ENCODE results near the gene DCAF11.

DCAF11 gene

DNA sequence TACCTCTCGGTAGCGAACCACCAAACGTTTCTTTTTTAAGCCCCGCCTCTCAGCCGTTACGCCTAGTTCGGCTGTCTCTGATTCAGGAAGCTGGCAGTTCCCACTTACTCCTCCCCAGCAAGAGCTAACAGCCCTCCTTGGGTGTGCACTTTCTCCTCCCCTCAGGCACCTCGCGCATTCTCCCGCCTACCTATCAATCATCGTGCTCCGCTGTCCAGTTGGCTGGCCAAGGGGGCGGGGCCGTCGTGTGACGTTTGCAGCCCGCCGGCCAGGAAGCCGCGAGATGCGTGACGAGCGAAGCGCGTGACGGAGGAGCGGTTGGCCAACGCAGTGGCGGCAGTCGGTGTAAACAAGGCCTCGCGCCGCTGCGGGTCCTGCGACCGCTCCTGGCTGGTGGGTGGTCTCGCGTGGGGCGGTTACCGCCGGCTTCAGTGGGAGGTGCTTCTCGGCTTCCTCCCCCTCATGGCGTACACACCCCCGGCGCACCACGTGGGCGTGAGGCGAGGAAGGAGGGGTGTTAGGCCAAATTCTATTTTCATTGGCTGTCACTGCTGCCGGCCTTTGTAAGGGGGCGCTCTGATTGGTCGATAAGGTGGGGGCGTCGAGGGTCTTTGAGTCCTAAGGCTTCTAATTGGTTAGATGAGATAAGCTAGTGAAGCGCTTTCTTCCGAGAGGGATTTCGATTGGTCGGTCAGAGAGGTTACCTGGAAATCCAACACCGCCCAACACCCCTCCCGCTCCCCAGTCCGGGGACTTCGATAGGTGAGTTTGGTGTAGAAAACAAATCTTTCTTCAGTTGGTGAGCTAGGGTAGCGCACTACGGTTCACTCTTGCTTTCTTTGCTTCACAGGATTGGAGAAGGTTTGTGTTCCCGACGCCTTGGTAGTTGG, at the start of gene DCAF11, which contains the start of gene NRL:
Gene DCAF11 (plus strand): TSS at position 246 of the 890 bp plus-strand sequence. CDS start 818 bp downstream, outside the sequence.
Gene NRL (minus strand): TSS at position 418 of the 890 bp plus-strand sequence. CDS start 32,101 bp downstream, outside the sequence.
- DNase-seq (ENCODE audit: low read depth in 2 of 2), result peak; percentile 95 to 97

DNA sequence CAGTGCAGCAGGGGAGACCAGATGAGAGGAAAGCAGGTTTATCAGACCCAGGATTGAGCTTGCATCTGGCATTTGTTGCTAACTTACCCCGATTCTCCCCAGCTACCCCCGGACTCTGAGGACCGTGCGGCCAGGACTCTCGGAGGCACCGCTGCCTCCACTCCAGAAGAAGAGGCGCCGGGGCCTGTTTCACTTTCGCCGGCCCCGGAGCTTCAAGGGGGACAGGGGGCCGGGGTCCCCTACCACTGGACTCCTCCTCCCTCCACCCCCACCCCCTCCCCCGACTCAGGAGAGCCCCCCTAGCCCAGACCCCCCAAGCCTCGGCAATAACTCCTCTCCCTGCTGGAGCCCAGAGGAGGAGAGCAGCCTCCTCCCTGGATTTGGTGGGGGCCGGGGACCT, 49.7 kb upstream of the DCAF11 start:
- no peak for DNase-seq (ENCODE audit: low read depth in 2 of 2)

DNA sequence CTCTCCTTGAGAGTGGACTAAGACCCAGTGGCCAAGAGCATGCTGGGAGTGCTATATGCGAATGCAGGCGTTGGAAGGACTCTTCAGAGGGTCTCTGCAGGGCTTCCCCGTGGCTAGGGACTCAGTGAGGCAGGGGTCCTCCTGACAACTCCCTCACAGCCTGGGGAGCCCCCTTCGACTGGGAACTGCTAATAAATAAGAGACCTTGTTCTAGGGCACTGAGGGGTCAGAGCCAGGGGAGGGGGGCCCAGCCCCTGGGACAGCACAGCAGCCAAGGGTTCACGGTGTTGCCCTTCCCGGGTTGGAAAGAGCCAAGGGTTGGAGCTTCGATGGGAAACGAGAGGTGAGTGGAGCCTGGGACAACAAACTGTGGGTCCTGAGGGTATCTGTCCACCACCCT, 49.2 kb upstream of the DCAF11 start:
- DNase-seq (ENCODE audit: low read depth in 2 of 2), result no peak

DNA sequence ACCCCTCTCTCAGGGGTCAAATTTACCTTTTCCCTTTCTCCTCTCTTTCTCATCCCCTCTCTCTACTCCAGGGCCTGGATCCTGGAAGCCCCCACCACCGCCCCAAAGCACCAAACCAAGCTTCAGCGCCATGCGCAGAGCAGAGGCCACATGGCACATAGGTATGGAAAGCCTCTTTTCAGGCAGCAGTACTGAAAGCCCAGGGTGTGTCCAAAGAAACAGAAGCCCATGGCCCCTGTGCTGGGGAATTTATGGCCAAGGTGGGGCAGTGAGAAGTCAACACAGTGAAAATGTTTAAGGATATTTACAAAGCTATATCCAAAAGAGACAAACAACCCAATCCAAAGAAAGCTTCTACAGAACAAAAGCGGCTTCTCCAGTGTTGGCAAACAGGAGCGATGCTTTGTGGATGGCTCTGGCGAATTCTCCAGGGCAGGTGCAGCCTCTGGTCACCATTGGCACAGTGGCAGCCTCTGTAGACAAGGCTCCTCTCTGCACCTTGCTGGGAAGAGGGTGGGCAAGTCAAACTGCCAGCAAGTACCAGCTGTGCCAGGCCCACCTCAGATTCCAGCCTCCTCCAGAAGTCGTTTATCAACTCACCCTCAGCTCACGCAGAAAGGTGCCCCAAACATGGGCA, 48.0 kb upstream of the DCAF11 start:
- DNase-seq (ENCODE audit: low read depth in 2 of 2), result no peak

DNA sequence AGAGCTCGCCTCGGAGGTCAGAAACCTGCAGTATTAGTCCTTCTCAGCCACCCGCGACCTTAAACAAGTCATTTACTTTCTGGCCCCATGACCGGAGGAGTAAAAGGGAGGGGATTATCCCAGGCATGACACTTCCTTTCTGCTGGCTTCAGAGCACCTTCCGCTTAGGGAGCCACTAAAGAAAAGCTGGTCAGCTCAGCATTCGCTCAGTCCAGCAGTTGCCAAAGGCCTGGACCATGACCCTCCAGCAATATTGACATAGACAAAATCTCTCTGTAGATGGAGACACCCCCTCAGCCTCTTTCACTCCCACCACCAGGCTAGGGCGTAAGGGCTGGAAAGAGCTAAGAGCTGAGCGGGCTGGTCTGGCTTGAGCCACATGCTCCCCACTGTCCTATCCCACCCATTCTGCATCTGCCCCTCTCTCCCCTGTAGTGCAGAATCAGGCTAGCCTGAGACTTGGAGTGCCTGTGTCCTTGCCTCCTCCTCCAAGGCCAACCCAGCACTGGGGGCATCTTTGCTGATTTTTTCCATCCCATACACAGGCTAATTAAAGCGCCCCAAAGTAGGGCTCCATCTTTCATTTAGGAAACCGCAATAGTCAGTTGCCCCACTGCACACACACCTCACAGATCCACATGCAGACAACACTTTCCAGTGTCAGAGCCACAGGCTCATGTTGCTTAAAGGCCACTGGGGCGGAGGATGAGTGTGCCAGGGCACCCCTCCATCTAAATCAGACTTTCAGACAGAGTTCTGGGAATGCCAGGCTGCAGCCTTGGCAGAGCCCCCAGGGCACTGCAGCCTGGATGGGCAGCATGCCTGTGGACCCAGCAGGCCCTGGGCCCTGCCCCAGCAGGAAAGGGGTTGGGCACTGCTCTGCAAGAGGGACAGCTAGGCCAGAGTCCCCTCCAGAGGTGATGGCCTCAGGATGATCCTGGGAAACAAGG, 47.2 kb upstream of the DCAF11 start:
- DNase-seq (ENCODE audit: low read depth in 2 of 2), result no peak

DNA sequence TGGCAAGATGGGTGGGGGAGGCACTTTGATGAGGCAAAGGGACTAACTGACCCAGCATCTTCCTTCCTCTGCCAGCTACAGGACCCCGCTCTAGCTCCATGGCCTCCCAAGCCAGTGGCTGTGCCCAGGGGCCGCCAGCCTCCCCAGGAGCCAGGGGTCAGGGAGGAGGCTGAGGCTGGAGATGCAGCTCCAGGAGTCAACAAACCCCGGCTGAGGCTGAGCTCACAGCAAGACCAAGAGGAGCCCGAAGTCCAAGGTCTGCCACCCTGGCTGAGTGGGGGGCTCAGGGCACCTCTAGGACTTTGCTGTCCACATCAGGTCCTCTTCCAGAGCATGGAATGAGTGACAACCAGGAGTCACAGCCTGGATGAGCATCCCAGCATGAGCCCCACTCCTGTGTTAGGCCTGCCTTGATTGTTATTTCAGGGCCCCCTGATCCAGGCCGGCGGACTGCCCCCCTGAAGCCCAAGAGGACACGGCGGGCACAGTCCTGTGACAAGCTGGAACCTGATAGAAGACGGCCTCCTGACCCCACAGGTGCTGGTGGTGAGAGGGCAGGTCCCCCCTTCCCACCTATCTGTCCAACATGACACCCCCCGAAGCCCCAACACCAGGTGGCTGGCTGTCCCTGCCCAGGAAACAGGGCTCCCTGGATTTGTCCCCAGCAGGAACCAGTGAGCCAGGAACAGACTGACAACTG, 45.7 kb upstream of the DCAF11 start:
- DNase-seq (ENCODE audit: low read depth in 2 of 2), result no peak

DNA sequence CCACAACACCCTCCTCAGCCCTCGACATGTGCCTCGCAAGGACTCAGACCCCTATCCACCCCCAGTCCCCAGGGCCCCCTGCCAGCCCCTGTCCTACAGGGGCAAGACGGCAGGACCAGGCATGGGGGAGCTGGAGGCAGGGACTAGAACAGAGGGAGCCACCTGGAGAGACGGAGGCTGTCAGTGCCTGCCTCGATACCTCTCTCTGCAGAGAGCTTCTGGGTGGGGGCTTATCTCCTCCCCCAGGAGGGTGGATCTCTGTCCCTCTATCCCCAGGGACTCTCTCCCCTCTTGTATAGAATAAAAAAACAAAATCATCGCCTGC, 45.2 kb upstream of the DCAF11 start:
- no peak for DNase-seq (ENCODE audit: low read depth in 2 of 2)

DNA sequence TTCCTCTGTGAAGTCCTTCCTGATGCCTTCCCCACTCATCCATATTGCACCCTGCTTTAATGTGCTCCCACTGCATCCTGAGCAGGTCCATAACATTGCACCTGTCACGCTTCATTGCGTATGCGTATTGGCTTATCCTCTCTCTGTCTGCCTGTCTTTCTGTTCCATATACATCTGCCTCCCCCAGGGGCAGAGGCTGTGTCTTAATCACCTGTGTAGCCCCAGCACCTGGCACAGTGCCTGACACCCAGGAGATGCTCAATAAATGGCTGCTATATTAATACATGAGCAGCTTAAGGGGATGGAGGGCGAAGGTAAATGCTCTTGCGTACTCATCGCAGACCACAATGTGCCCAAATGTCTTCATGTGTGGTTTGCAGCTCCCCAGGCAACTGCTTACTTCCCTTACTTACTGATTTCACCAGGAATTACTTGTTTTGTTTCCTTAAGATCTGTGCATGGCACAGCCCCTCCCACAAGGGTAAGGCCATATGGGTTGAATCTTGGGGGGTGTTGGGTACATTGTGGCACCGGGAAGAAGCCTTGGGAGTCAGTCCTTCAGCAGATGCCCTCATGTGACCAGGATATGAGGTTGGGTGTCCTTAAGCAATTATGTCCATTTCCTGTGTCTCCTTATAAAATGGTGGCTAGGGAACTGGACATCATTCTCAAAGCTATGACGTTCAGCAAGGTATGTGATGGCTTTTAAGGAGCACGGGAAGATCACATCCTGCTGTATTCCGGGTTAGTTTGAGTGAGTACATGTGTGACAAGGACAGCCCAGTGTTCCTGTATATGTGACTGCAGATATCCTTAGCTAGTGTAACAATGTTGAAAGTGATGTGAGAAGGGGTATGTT, 44.1 kb upstream of the DCAF11 start:
- no peak for DNase-seq (ENCODE audit: low read depth in 2 of 2)

DNA sequence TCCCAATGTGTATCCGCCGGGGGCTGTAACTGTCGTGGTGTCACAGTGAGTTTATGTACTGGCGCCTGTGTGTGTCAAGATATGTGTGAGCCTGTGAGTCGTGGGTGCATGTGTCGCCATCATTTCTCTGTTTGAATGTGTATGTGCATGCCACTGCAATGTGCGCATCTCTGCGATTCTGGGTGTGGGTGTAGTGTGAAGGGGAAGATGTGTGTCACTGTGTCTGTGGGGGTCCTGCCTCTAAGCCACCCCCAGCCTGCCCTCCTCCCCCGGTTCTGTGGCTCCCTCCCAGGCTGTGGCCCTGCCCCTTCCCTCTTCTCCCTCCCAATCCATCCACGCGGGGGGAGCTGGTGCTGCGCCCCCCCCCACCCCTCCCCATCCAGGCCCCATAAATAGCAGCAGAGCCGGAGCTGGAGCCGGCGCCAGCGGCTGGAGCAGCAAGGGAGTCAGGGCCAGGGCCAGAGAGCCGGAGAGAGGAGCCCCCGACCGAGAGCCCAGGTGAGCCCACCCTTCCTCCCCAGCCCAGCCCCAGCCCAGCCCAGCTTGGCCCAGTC, 43.4 kb upstream of the DCAF11 start, which contains the start of gene CPNE6:
Gene CPNE6 (plus strand): TSS at position 419 of the 554 bp plus-strand sequence. CDS start 1,375 bp downstream, outside the sequence.
- no peak for DNase-seq (ENCODE audit: low read depth in 2 of 2)

DNA sequence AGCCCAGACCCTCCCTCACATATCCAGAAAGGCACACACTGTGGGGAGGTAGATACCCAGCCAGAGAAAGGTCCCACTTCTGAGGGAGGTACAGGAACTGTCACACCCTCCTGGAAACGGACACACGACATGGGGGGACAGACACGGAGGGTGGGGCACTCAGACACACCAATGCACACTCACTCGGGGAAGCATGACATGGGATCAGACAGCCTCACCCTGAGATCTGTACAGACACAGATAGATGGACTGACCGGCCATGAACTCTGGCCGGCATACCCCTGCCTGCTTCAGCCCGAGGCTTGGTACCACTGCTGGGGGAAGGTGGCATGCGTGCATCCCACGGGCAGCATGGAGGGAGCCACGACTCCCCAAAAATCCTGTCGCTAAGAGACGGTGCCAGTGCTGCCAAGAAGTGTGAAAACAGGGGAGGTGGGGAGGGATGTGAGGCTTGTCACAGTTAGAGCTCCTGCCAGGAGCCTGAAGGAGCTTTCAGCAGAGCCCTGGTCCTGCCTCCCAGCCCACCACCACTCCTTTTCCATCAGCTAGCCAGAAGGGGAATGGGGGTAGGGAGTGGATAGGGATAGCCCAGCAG, 42.6 kb upstream of the DCAF11 start:
- DNase-seq (ENCODE audit: low read depth in 2 of 2), result no peak

DNA sequence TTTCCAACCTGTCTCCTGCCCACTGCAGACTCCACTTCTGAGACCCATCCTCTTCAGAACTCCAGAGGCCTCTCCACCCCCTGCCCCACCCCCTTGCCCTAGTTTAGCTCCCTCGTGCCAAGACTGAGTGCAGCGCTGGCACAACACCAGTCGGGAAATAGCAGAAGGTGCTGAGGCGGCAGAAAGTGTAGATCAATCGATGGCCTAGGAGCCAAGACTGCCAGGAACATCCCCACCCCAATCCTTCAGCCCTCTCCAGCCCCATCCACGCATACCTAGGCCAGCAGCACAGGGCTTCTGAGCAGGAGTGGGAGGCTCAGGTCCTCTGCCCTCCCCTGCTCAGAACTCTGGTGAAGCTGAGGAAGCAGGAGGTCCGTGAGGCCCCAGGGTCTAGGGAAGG, 42.1 kb upstream of the DCAF11 start:
- DNase-seq (ENCODE audit: low read depth in 2 of 2), result no peak

DNA sequence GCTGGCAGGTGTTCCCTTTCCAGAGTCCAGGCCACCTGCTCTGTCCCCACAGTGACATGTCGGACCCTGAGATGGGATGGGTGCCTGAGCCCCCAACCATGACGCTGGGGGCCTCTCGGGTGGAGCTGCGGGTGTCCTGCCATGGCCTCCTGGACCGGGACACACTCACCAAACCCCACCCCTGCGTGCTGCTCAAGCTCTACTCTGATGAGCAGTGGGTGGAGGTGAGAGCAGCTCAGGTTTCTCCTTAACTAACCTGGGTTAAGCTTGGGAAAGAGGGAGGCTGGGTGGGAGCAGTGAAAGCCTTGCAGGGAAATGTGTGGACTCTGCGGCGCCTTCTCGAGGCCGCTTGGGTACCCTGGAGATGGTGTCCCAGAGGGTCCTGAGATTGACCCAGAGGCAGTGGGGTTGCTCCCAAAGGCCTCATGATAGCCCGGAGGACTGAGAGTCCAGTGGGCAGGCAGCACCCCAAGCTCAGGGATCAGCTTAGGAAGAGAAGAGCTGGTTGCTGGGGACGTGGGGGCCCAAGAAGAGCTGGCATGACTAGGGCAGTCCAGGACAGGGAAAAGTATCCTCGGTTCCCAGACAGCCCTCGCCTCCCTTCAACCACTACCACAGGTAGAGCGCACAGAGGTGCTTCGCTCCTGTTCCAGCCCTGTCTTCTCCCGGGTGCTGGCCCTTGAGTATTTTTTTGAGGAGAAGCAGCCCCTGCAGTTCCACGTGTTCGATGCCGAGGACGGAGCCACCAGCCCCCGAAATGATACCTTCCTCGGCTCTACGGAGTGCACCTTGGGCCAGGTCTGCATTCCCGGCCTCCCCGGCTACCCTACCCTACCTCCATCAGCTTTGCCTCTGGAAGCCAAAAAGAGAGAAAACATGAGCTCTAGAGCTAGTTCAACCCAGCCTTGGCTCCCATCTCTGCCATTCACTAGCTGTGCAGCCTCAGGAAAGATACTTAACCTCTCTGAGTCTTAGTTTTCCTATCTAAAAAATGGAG, 41.4 kb upstream of the DCAF11 start:
- no peak for DNase-seq (ENCODE audit: low read depth in 2 of 2)

DNA sequence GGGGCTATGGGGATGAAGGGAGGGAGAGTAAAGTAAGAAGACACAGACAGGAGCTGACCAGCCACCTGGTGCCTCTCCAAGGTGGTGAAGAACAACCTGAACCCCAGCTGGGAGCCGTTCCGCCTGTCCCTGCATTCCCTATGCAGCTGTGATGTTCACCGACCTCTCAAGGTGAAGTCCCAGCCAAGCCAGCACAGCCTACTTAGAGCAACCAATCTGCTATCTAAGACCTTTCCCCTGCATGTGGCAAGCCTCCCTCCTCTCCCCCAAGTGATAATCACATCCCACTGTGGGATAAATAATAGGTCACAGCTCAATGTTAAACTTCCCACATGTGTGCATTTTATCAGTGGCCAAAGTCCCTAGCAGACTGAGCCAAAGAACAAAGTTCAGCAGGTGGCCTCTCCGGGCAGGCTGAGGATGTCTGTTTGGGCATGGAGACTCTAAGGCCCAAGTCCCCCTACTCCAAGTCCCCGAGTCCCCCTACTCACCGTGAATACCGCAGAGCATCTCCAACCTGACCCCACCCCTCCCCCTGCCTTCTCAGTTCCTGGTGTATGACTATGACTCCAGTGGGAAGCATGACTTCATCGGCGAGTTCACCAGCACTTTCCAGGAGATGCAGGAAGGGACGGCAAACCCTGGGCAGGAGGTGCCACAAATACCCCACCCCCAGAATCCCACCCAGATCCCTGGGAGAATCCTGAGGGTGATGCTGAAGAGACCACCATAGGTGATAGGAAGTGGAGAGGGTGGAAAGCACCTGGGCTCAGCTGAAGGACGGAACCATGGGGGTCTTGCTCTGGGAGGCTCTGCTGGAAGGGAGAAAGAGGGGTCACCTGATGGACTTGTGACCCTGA, 39.7 kb upstream of the DCAF11 start:
- no peak for DNase-seq (ENCODE audit: low read depth in 2 of 2)

DNA sequence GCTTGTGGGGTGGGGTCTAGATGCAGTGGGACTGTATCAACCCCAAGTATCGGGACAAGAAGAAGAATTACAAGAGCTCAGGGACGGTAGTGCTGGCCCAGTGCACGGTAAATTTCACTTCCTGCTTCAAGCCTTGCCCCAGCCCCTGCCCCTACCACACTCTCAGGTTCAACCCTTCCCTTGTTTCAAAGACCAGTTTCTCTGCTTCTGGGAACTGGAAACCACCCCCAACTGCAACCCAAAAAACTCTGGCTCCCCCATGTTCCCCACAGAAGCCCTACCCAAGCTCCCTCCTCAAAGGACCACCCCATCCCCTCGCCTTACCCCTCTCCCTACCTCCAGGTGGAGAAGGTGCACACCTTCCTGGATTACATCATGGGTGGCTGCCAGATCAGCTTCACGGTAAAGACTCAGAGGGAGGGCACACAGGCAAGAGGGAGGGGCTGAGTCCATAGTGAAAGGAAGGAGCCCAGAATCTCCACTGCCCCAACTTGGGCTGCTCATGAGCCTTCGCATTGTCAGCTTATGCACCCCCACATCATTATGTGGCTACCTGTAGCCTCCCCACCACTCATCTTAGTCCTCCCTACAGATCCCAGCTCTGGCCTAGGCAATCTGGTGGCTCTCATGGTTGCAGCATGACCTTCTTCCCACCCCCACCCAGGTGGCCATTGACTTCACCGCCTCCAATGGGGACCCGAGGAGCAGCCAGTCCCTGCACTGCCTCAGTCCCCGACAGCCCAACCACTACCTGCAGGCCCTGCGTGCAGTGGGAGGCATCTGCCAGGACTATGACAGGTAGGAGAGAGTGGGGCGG, 38.9 kb upstream of the DCAF11 start:
- no peak for DNase-seq (ENCODE audit: low read depth in 2 of 2)

DNA sequence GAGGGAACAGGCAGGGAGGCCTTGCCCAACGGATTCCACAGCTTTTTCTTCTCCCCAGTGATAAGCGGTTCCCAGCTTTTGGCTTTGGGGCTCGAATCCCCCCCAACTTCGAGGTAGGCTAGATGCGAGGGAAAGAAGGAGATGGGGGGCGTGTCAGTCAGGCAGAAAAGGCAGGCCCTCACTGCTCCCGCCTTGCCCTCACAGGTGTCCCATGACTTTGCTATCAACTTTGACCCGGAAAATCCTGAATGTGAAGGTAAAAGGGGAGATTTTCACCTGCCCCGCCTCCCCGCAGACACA, 38.3 kb upstream of the DCAF11 start:
- no peak for DNase-seq (ENCODE audit: low read depth in 2 of 2)

DNA sequence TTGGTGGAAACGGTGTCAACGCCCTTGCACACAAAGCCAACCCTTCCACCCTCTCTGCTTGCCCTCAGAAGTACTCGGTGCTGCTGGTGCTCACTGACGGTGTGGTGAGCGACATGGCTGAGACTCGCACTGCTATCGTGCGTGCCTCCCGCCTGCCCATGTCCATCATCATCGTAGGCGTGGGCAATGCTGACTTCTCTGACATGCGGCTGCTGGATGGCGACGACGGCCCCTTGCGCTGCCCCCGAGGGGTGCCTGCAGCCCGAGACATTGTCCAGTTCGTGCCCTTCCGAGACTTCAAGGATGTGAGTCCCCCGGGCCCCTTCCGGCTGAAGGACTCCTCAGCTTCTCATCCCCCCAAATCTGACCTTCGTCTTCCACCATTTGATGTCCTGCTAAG, 37.5 kb upstream of the DCAF11 start:
- DNase-seq (ENCODE audit: low read depth in 2 of 2), result no peak

DNA sequence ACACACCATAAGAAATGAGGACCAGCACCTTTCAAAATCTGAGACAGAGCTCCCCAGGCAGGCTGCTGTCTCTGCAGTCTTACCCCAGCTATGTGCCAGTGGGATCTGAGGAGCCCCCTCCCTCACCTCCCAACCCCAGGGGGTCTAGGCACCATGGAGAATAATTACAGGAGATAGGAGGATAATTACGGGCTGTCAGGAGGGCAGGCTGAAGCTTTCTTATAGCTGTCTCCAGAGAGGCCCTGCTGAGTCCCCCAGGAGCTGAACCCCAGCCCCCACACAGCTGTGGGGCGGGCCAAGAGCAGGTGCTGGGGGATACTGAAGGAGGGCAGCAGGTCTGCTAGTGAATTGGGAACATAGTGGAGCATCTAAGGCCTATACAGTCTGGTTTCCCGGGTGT, 36.4 kb upstream of the DCAF11 start:
- no peak for DNase-seq (ENCODE audit: low read depth in 2 of 2)

Measured in stimulated activated CD4-positive, alpha-beta T cell treated with anti-CD3 and anti-CD28 coated beads, Interleukin-12 subunit alpha, Interleukin-12 subunit beta, amount 100 ng/mL, for 24 hours (primary cell).